ENCODE results near the gene C22orf31.

- TF ChIP-seq CBX2 (IDR thresholded peaks at IDR 0.05; ENCODE audit: borderline replicate concordance, low read depth) (no peak), CTCF (IDR thresholded peaks at IDR 0.05) (no peak), SREBF2 (IDR thresholded peaks at IDR 0.05) (no peak), RCOR1 (IDR thresholded peaks at IDR 0.05; ENCODE audit: low read depth, low read length) (no peak), EHMT2 (IDR thresholded peaks at IDR 0.05; ENCODE audit: low read depth) (no peak)
- TF ChIP-seq, protein P1, sequence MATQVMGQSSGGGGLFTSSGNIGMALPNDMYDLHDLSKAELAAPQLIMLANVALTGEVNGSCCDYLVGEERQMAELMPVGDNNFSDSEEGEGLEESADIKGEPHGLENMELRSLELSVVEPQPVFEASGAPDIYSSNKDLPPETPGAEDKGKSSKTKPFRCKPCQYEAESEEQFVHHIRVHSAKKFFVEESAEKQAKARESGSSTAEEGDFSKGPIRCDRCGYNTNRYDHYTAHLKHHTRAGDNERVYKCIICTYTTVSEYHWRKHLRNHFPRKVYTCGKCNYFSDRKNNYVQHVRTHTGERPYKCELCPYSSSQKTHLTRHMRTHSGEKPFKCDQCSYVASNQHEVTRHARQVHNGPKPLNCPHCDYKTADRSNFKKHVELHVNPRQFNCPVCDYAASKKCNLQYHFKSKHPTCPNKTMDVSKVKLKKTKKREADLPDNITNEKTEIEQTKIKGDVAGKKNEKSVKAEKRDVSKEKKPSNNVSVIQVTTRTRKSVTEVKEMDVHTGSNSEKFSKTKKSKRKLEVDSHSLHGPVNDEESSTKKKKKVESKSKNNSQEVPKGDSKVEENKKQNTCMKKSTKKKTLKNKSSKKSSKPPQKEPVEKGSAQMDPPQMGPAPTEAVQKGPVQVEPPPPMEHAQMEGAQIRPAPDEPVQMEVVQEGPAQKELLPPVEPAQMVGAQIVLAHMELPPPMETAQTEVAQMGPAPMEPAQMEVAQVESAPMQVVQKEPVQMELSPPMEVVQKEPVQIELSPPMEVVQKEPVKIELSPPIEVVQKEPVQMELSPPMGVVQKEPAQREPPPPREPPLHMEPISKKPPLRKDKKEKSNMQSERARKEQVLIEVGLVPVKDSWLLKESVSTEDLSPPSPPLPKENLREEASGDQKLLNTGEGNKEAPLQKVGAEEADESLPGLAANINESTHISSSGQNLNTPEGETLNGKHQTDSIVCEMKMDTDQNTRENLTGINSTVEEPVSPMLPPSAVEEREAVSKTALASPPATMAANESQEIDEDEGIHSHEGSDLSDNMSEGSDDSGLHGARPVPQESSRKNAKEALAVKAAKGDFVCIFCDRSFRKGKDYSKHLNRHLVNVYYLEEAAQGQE (IDR thresholded peaks at IDR 0.05): no peak
Measured at GRCh38 chr22:29028468-29028867, 33.2 kb downstream of the C22orf31 start.

All from A549 (cell line).